ENCODE data around the gene KCNMB2. TPM values are rescaled to one million over a fixed set of nuclear protein-coding genes. Genes with fewer than 3 reads are reported as not detected.

KCNMB2 gene
- total and polyA plus RNA-seq, 4 donors, result not detected

- no peaks in the 10 kb centered on the region for H3K9me3 ChIP-seq (ENCODE audit: control insufficient read depth, low read length)
- H3K36me3 ChIP-seq (ENCODE audit: control insufficient read depth in 1 of 2, insufficient read depth in 2 of 2, low read length in 1 of 2), result no peaks in the 10 kb centered on the region
- no peaks in the 10 kb centered on the region for H3K27me3 ChIP-seq (ENCODE audit: control insufficient read depth in 1 of 2, insufficient read depth in 2 of 2, low read length in 1 of 2)
- 37 to 45% methylated on average over 2 of the region's 2 CpGs for WGBS, 2 donors
- peaks cover 0 to 4% of the 10 kb centered on the region in 2 donors for H3K4me1 ChIP-seq (ENCODE audit: control insufficient read depth in 1 of 2, insufficient read depth in 2 of 2, low read length in 2 of 2)
- intact Hi-C loops (cut with DNase I), result no loop called here
- H3K27ac ChIP-seq (ENCODE audit: low read depth in 1 of 2, low read length in 2 of 2), result no peak overlapping the region
- DNase-seq (no peak), ATAC-seq (ENCODE audit: low FRiP score) (no peak)
- H3K4me3 ChIP-seq (ENCODE audit: low read length in 2 of 2), result no peak overlapping the region
These were observed 132.9 kb downstream of the KCNMB2 start for GRCh38 chr3:178669022-178669601.

GRCh38 chr3:178669758-178670157 lies 133.5 kb downstream of the KCNMB2 start:
- Histone ChIP-seq H3K4me1 (ENCODE audit: control insufficient read depth in 1 of 2, insufficient read depth in 2 of 2, low read length in 2 of 2) (peaks cover 0 to 4% of the 10 kb centered on the region in 2 donors), H3K27ac (ENCODE audit: low read depth in 1 of 2, low read length in 2 of 2) (no peak overlapping the region), H3K27me3 (ENCODE audit: control insufficient read depth in 1 of 2, insufficient read depth in 2 of 2, low read length in 1 of 2) (no peaks in the 10 kb centered on the region), H3K4me3 (ENCODE audit: low read length in 2 of 2) (no peak overlapping the region), H3K36me3 (ENCODE audit: control insufficient read depth in 1 of 2, insufficient read depth in 2 of 2, low read length in 1 of 2) (no peaks in the 10 kb centered on the region), H3K9me3 (ENCODE audit: control insufficient read depth, low read length) (no peaks in the 10 kb centered on the region)
- intact Hi-C loops (cut with DNase I), result no loop called here
- ATAC-seq (ENCODE audit: low FRiP score), result no peak
- 89 to 95% methylated on average over 2 of the region's 2 CpGs for WGBS, 2 donors
- DNase-seq, result no peak

- 62 to 79% methylated on average over 3 of the region's 3 CpGs for WGBS, 2 donors
- ATAC-seq (ENCODE audit: low FRiP score) (no peak), DNase-seq (no peak)
- Histone ChIP-seq H3K27ac (ENCODE audit: low read depth in 1 of 2, low read length in 2 of 2) (no peak overlapping the region), H3K27me3 (ENCODE audit: control insufficient read depth in 1 of 2, insufficient read depth in 2 of 2, low read length in 1 of 2) (no peaks in the 10 kb centered on the region), H3K9me3 (ENCODE audit: control insufficient read depth, low read length) (no peaks in the 10 kb centered on the region), H3K4me1 (ENCODE audit: control insufficient read depth in 1 of 2, insufficient read depth in 2 of 2, low read length in 2 of 2) (no peaks in the 10 kb centered on the region), H3K36me3 (ENCODE audit: control insufficient read depth in 1 of 2, insufficient read depth in 2 of 2, low read length in 1 of 2) (no peaks in the 10 kb centered on the region), H3K4me3 (ENCODE audit: low read length in 2 of 2) (no peak overlapping the region)
- intact Hi-C loops (cut with DNase I), result no loop called here
These were observed 135.1 kb downstream of the KCNMB2 start for GRCh38 chr3:178671377-178671776.

- WGBS, 2 donors, result 16 to 29% methylated on average over 1 of the region's 1 CpG
- Histone ChIP-seq H3K36me3 (ENCODE audit: control insufficient read depth in 1 of 2, insufficient read depth in 2 of 2, low read length in 1 of 2) (no peaks in the 10 kb centered on the region), H3K27me3 (ENCODE audit: control insufficient read depth in 1 of 2, insufficient read depth in 2 of 2, low read length in 1 of 2) (no peaks in the 10 kb centered on the region), H3K27ac (ENCODE audit: low read depth in 1 of 2, low read length in 2 of 2) (no peak overlapping the region), H3K9me3 (ENCODE audit: control insufficient read depth, low read length) (no peaks in the 10 kb centered on the region), H3K4me1 (ENCODE audit: control insufficient read depth in 1 of 2, insufficient read depth in 2 of 2, low read length in 2 of 2) (no peaks in the 10 kb centered on the region), H3K4me3 (ENCODE audit: low read length in 2 of 2) (no peak overlapping the region)
- ATAC-seq (ENCODE audit: low FRiP score), result no peak
- intact Hi-C loops (cut with DNase I), result no loop called here
- no peak for DNase-seq
These were observed 135.6 kb downstream of the KCNMB2 start for GRCh38 chr3:178671791-178672190.

- ATAC-seq (ENCODE audit: low FRiP score), result no peak
- no peaks in the 10 kb centered on the region for H3K4me1 ChIP-seq (ENCODE audit: control insufficient read depth in 1 of 2, insufficient read depth in 2 of 2, low read length in 2 of 2)
- no peaks in the 10 kb centered on the region for H3K27me3 ChIP-seq (ENCODE audit: control insufficient read depth in 1 of 2, insufficient read depth in 2 of 2, low read length in 1 of 2)
- intact Hi-C loops (cut with DNase I), result no loop called here
- no peak for DNase-seq
- WGBS, 2 donors, result 81 to 97% methylated on average over 3 of the region's 3 CpGs
- H3K4me3 ChIP-seq (ENCODE audit: low read length in 2 of 2), result no peak overlapping the region
- H3K9me3 ChIP-seq (ENCODE audit: control insufficient read depth, low read length), result no peaks in the 10 kb centered on the region
- no peaks in the 10 kb centered on the region for H3K36me3 ChIP-seq (ENCODE audit: control insufficient read depth in 1 of 2, insufficient read depth in 2 of 2, low read length in 1 of 2)
- H3K27ac ChIP-seq (ENCODE audit: low read depth in 1 of 2, low read length in 2 of 2), result no peak overlapping the region
These were observed 136.0 kb downstream of the KCNMB2 start for GRCh38 chr3:178672275-178672674.

GRCh38 chr3:178673529-178673928 lies 137.3 kb downstream of the KCNMB2 start:
- Histone ChIP-seq H3K27ac (ENCODE audit: low read depth in 1 of 2, low read length in 2 of 2) (no peak overlapping the region), H3K36me3 (ENCODE audit: control insufficient read depth in 1 of 2, insufficient read depth in 2 of 2, low read length in 1 of 2) (no peaks in the 10 kb centered on the region), H3K27me3 (ENCODE audit: control insufficient read depth in 1 of 2, insufficient read depth in 2 of 2, low read length in 1 of 2) (no peaks in the 10 kb centered on the region), H3K4me3 (ENCODE audit: low read length in 2 of 2) (no peak overlapping the region), H3K9me3 (ENCODE audit: control insufficient read depth, low read length) (no peaks in the 10 kb centered on the region), H3K4me1 (ENCODE audit: control insufficient read depth in 1 of 2, insufficient read depth in 2 of 2, low read length in 2 of 2) (no peaks in the 10 kb centered on the region)
- no peak for DNase-seq
- intact Hi-C loops (cut with DNase I), result no loop called here
- WGBS, 2 donors, result 92 to 96% methylated on average over 1 of the region's 1 CpG
- ATAC-seq (ENCODE audit: low FRiP score), result no peak

- no peak for ATAC-seq (ENCODE audit: low FRiP score)
- whole genome bisulfite sequencing, 2 donors, result 71 to 77% methylated on average over 4 of the region's 4 CpGs
- H3K27me3 ChIP-seq (ENCODE audit: control insufficient read depth in 1 of 2, insufficient read depth in 2 of 2, low read length in 1 of 2), result no peaks in the 10 kb centered on the region
- H3K27ac ChIP-seq (ENCODE audit: low read depth in 1 of 2, low read length in 2 of 2), result no peak overlapping the region
- no peak for DNase-seq
- no peaks in the 10 kb centered on the region for H3K4me1 ChIP-seq (ENCODE audit: control insufficient read depth in 1 of 2, insufficient read depth in 2 of 2, low read length in 2 of 2)
- H3K36me3 ChIP-seq (ENCODE audit: control insufficient read depth in 1 of 2, insufficient read depth in 2 of 2, low read length in 1 of 2), result no peaks in the 10 kb centered on the region
- no peaks in the 10 kb centered on the region for H3K9me3 ChIP-seq (ENCODE audit: control insufficient read depth, low read length)
- no peak overlapping the region for H3K4me3 ChIP-seq (ENCODE audit: low read length in 2 of 2)
- intact Hi-C loops (cut with DNase I), result no loop called here
These were observed 139.8 kb downstream of the KCNMB2 start for GRCh38 chr3:178676077-178676476.

GRCh38 chr3:178676942-178677790 lies 140.9 kb downstream of the KCNMB2 start:
- H3K27me3 ChIP-seq (ENCODE audit: control insufficient read depth in 1 of 2, insufficient read depth in 2 of 2, low read length in 1 of 2), result no peaks in the 10 kb centered on the region
- H3K9me3 ChIP-seq (ENCODE audit: control insufficient read depth, low read length), result no peaks in the 10 kb centered on the region
- H3K27ac ChIP-seq (ENCODE audit: low read depth in 1 of 2, low read length in 2 of 2), result no peak overlapping the region
- 69 to 81% methylated on average over 9 of the region's 9 CpGs for WGBS, 2 donors
- no peak overlapping the region for H3K4me3 ChIP-seq (ENCODE audit: low read length in 2 of 2)
- DNase-seq (no peak), ATAC-seq (ENCODE audit: low FRiP score) (no peak)
- intact Hi-C loops (cut with DNase I), result no loop called here
- no peaks in the 10 kb centered on the region for H3K4me1 ChIP-seq (ENCODE audit: control insufficient read depth in 1 of 2, insufficient read depth in 2 of 2, low read length in 2 of 2)
- H3K36me3 ChIP-seq (ENCODE audit: control insufficient read depth in 1 of 2, insufficient read depth in 2 of 2, low read length in 1 of 2), result no peaks in the 10 kb centered on the region

GRCh38 chr3:178677961-178678360 lies 141.7 kb downstream of the KCNMB2 start:
- H3K9me3 ChIP-seq (ENCODE audit: control insufficient read depth, low read length), result no peaks in the 10 kb centered on the region
- 71 to 82% methylated on average over 2 of the region's 2 CpGs for WGBS, 2 donors
- no peak overlapping the region for H3K27ac ChIP-seq (ENCODE audit: low read depth in 1 of 2, low read length in 2 of 2)
- DNase-seq (no peak), ATAC-seq (ENCODE audit: low FRiP score) (no peak)
- intact Hi-C loops (cut with DNase I), result loop anchor here in 1 of 2 donors (2.0 kb wide), 1 partner anchor 73 kb away; no protein-coding TSS in a partner anchor
- no peak overlapping the region for H3K4me3 ChIP-seq (ENCODE audit: low read length in 2 of 2)
- H3K4me1 ChIP-seq (ENCODE audit: control insufficient read depth in 1 of 2, insufficient read depth in 2 of 2, low read length in 2 of 2), result no peaks in the 10 kb centered on the region
- no peaks in the 10 kb centered on the region for H3K36me3 ChIP-seq (ENCODE audit: control insufficient read depth in 1 of 2, insufficient read depth in 2 of 2, low read length in 1 of 2)
- H3K27me3 ChIP-seq (ENCODE audit: control insufficient read depth in 1 of 2, insufficient read depth in 2 of 2, low read length in 1 of 2), result no peaks in the 10 kb centered on the region

All from aorta (tissue), 5 donors.